HEK293T (cell line): ENCODE results near the gene TMCO2.

ENCODE experiments used
- CTCF ChIA-PET: fragments of 350-600 bp; formaldehyde crosslinking; extraction: SDS; loops from one replicate; lab custom pipeline; 2021; ENCODE audit warnings: antibody characterized with exemption, inconsistent platforms; lab: Yijun Ruan, JAX
- POLR2A ChIA-PET: fragments of 350-600 bp; formaldehyde crosslinking; extraction: SDS; loops from one replicate; lab custom pipeline; 2020; ENCODE audit warnings: antibody characterized with exemption, inconsistent platforms; lab: Yijun Ruan, JAX
- DNase-seq: peaks from one replicate; pipeline ENCODE4 v3.0.0; 2012; ENCODE audit warnings: mixed read lengths; ENCODE audit errors: extremely low spot score
- ARNT ChIP-seq: fragments of 450-650 bp; IDR thresholded peaks from 2 replicates; pipeline ENCODE4 v1.6.1; 2017; ENCODE audit warnings: mild to moderate bottlenecking
- BHLHE40 ChIP-seq: fragments of 450-650 bp; IDR thresholded peaks from 2 replicates; pipeline ENCODE4 v1.6.1; 2016; ENCODE audit warnings: mild to moderate bottlenecking, moderate library complexity, borderline replicate concordance
- CTBP1 ChIP-seq: fragments of 450-650 bp; IDR thresholded peaks from 2 replicates; pipeline ENCODE4 v1.6.1; 2016; ENCODE audit warnings: borderline replicate concordance
- ELF4 ChIP-seq: fragments of 450-650 bp; IDR thresholded peaks from 2 replicates; pipeline ENCODE4 v1.6.1; 2017; ENCODE audit warnings: antibody characterized with exemption
- FOXA1 ChIP-seq: fragments of 450-650 bp; IDR thresholded peaks from 2 replicates; pipeline ENCODE4 v1.6.1; 2016; ENCODE audit warnings: mild to moderate bottlenecking
- FOXK2 ChIP-seq: fragments of 450-650 bp; IDR thresholded peaks from 2 replicates; pipeline ENCODE4 v1.6.1; 2016; ENCODE audit warnings: mild to moderate bottlenecking
- FOXM1 ChIP-seq: fragments of 450-650 bp; IDR thresholded peaks from 2 replicates; pipeline ENCODE4 v1.6.1; 2017; ENCODE audit warnings: mild to moderate bottlenecking, borderline replicate concordance
- HDGF ChIP-seq: fragments of 450-650 bp; IDR thresholded peaks from 2 replicates; pipeline ENCODE4 v1.6.1; 2017; ENCODE audit warnings: antibody characterized with exemption, borderline replicate concordance
- L3MBTL2 ChIP-seq: fragments of 450-650 bp; conservative IDR thresholded peaks from 2 replicates; pipeline ENCODE4 v1.6.1; 2016; ENCODE audit warnings: mild to moderate bottlenecking
- LEF1 ChIP-seq: fragments of 450-650 bp; IDR thresholded peaks from 2 replicates; pipeline ENCODE4 v1.6.1; 2017; ENCODE audit warnings: mild to moderate bottlenecking, borderline replicate concordance
- NFRKB ChIP-seq: fragments of 450-650 bp; IDR thresholded peaks from 2 replicates; pipeline ENCODE4 v1.6.1; 2016; ENCODE audit warnings: mild to moderate bottlenecking, moderate library complexity
- SP1 ChIP-seq: fragments of 450-650 bp; IDR thresholded peaks from 2 replicates; pipeline ENCODE4 v1.6.1; 2017
- SUZ12 ChIP-seq: fragments of 450-650 bp; IDR thresholded peaks from 2 replicates; pipeline ENCODE4 v1.6.1; 2016; ENCODE audit warnings: mild to moderate bottlenecking
- TARDBP ChIP-seq: fragments of 450-650 bp; IDR thresholded peaks from 2 replicates; pipeline ENCODE4 v1.6.1; 2016
- ZNF384 ChIP-seq: fragments of 450-650 bp; IDR thresholded peaks from 2 replicates; pipeline ENCODE4 v1.6.1; 2016
- TF ChIP-seq, protein P1 (sequence below): fragments of 450-650 bp; IDR thresholded peaks from 2 replicates; pipeline ENCODE4 v1.6.1; 2016

TMCO2 gene

DNA sequence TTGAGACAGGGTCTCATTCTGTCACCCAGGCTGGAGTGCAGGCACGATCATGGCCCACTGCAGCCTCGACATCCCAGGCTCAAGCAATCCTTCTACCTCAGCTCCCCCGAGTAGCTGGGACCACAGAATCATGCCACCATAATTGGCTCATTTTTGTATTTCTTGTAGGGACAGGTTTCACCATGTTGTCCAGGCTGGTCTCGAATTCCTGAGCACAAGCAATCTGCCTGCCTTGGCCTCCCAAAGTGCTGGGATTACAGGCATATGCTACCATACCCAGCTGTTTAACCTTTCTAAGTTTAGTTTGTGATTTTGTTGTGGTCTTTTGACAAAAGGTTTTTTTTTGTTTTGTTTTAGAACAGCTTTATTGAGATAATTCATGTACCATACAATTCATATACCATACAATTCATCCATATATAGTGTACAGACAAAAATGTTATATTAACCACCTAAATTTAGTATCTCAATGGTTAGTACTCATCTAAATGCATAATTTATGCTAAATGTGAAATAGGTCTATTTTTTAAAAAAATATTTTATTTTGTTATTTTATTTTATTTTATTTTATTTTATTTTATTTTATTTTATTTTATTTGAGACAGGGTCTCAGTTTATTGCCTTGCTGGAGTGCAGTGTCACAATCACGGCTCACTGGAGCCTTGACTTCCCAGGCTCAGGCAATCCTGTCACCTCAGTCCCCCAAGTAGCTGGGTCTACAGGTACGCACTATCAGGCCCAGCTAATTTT is 19.2 kb downstream of the TMCO2 start:
- POLR2A ChIA-PET: no interaction called here
- TF ChIP-seq NFRKB: no peak
- no peak for TF ChIP-seq FOXK2
- TF ChIP-seq, protein P1, sequence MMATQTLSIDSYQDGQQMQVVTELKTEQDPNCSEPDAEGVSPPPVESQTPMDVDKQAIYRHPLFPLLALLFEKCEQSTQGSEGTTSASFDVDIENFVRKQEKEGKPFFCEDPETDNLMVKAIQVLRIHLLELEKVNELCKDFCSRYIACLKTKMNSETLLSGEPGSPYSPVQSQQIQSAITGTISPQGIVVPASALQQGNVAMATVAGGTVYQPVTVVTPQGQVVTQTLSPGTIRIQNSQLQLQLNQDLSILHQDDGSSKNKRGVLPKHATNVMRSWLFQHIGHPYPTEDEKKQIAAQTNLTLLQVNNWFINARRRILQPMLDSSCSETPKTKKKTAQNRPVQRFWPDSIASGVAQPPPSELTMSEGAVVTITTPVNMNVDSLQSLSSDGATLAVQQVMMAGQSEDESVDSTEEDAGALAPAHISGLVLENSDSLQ: no peak
- no peak for TF ChIP-seq BHLHE40
- no peak for TF ChIP-seq ARNT
- no peak for TF ChIP-seq L3MBTL2
- TF ChIP-seq ZNF384: no peak
- no peak for TF ChIP-seq TARDBP
- no peak for TF ChIP-seq LEF1
- no peak for TF ChIP-seq CTBP1
- TF ChIP-seq ELF4: no peak
- no peak for TF ChIP-seq SP1
- TF ChIP-seq SUZ12: no peak
- no peak for TF ChIP-seq FOXA1
- no peak for DNase-seq
- CTCF ChIA-PET: no interaction called here

DNA sequence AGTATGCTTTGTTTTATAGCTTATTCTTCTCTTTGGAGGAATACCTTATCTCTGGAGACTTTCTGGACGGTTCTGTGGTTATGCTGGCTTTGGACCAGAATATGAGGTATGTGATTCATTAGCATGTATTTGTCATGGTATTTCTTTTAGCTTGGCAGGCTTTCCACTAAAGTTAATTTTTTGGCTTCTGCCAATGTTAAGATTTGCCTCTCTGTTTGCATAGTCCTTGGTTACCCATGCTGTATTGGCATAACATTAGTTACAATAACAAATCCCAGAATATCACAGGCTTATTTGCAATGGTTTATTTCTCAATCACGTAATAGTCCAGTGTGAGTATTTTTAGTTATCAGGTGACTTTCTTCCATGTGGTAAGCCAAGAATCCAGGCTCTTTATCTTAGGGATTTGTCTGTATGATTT is 20.0 kb downstream of the TMCO2 start:
- POLR2A ChIA-PET: no interaction called here
- CTCF ChIA-PET: no interaction called here
- no peak for DNase-seq

DNA sequence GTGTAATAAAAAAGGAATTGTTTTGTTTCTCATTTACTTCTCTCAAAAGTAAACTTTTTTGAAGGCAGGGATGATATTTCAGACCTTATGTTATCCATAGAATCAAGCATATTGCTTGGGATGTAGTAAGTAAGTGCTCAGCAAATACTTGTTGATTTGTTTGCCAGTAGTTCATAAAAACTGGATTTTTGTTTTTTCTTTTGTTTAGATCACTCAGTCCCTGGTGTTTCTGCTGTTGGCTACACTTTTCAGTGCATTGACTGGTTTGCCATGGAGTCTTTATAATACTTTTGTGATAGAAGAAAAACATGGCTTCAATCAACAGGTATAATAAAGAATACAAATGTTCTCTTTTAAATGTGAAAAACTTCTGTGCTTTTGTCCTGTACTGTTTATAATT is 20.5 kb downstream of the TMCO2 start:
- POLR2A ChIA-PET: no interaction called here

More for the DNA sequence above, 20.0 kb downstream of the TMCO2 start:
- no peak for TF ChIP-seq TARDBP
- TF ChIP-seq CTBP1: no peak
- TF ChIP-seq FOXK2: no peak
- TF ChIP-seq BHLHE40: no peak
- TF ChIP-seq HDGF: no peak
- TF ChIP-seq L3MBTL2: no peak
- TF ChIP-seq LEF1: no peak
- no peak for TF ChIP-seq ELF4
- TF ChIP-seq SP1: no peak
- TF ChIP-seq NFRKB: no peak
- no peak for TF ChIP-seq FOXA1
- TF ChIP-seq SUZ12: no peak
- no peak for TF ChIP-seq FOXM1
- TF ChIP-seq ZNF384: no peak
- TF ChIP-seq, protein P1: no peak
- TF ChIP-seq ARNT: no peak

DNA sequence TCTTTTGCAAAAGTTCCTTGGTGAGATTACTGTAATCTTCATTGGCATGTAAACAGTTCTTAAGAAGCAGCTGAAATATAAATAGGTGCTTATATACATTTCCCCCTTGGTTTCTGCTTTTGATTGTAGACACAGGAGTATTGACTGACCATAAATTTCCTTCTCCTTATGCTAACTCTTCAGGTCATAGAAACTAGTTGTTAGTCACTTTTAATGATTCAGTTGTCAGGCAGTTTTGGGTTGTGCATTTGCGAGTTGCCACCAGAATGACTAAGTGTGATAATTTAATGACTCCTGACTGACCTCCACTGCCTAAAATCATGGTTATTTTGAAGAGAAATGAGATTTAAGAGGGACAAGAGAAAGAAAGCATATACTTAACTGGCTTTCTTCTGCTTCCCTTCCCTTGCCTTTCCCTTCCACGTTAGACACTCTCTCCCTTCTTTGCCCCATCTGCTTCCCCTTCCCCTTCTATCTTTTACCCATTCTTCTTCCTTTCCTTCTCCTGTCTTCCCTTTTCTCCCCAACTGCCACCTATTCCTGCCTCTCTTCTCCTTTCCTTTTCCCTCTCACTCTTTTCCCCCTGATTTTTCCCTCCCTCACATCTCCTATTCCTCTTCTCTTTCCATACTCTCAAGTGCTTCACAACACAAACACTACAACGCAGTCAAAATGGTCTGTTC is 22.6 kb downstream of the TMCO2 start:
- ChIA-PET POLR2A (interaction anchor here (0.6 kb wide), 1 partner anchor 13 kb away, joined by 3 read pairs; the partner anchor contains the start of gene ZMPSTE24), CTCF (no interaction called here)
- no peak for DNase-seq
- TF ChIP-seq FOXM1 (no peak), ELF4 (no peak), FOXA1 (no peak), HDGF (no peak), TARDBP (no peak), BHLHE40 (no peak), NFRKB (no peak), SP1 (no peak), LEF1 (no peak), SUZ12 (no peak)

More for the DNA sequence above, 20.5 kb downstream of the TMCO2 start:
- DNase-seq: no peak
- CTCF ChIA-PET: no interaction called here
- TF ChIP-seq, protein P1: no peak
- TF ChIP-seq ARNT (no peak), SP1 (no peak), HDGF (no peak), LEF1 (no peak), BHLHE40 (no peak), TARDBP (no peak), FOXA1 (no peak), NFRKB (no peak), FOXK2 (no peak), ELF4 (no peak), ZNF384 (no peak), FOXM1 (no peak), CTBP1 (no peak)

DNA sequence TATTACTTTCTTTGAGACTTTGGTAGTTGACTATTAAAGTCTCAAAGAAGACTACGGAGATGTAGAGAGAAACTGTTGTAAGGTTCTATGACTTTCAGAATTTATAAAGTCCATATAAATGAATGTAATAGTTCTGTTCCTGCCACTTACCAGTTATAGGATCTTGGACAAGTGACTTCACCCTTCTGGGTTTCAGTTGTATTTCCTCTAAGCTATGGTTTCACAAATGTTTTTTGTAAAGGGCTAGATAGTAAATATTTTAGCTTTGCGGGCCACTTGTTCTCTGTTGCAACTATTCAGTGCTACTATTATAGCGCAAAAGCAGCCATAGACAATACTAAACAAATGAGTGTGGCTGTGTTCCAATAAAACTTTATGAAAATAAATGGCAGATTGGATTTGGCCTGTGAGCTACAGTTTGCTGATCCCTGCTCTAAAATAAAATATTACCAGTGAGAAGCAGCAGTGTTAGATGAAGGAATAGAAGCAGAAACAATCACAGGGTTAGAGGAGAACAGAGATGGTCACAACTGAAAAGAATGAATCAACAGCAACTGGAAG is 25.0 kb downstream of the TMCO2 start:
- ChIA-PET POLR2A (interaction anchor here (1.8 kb wide), 1 partner anchor 15 kb away, joined by 7 read pairs; the partner anchor contains the start of gene ZMPSTE24), CTCF (no interaction called here)
- no peak for TF ChIP-seq FOXK2
- no peak for TF ChIP-seq BHLHE40
- TF ChIP-seq ZNF384: no peak
- no peak for TF ChIP-seq ARNT
- no peak for TF ChIP-seq CTBP1
- no peak for TF ChIP-seq FOXM1
- TF ChIP-seq SUZ12: no peak
- no peak for TF ChIP-seq HDGF
- TF ChIP-seq LEF1: no peak
- no peak for TF ChIP-seq NFRKB
- TF ChIP-seq TARDBP: no peak
- TF ChIP-seq SP1: no peak
- no peak for TF ChIP-seq ELF4
- no peak for TF ChIP-seq L3MBTL2
- DNase-seq: no peak
